HL-60/S4 treated with retinoic acid at 250 ng/mL for 4 days and 3 days (cell line): Measurements from ENCODE around the gene AP1B1.

Experiments
- in situ Hi-C: fragments of 300-500 bp; cut with MboI; formaldehyde crosslinking; loops from 2 replicates; pipeline ENCODE4 v1.7.0; 2022; ENCODE audit warnings: low sequenced_read_pairs

The AP1B1 gene

GRCh38 chr22:29302681-29303465 is 85.5 kb downstream of the AP1B1 start:
- in situ Hi-C loops: no loop called here

GRCh38 chr22:29302402-29302680 is 86.0 kb downstream of the AP1B1 start:
- in situ Hi-C loops: no loop called here

GRCh38 chr22:29301716-29302401 is 86.5 kb downstream of the AP1B1 start:
- in situ Hi-C loops: no loop called here

GRCh38 chr22:29300807-29301601 is 87.4 kb downstream of the AP1B1 start:
- in situ Hi-C loops: no loop called here

GRCh38 chr22:29300467-29300806 is 87.9 kb downstream of the AP1B1 start:
- in situ Hi-C loops: no loop called here

GRCh38 chr22:29299136-29299900 is 89.1 kb downstream of the AP1B1 start:
- in situ Hi-C loops: no loop called here

GRCh38 chr22:29298641-29299040 is 89.7 kb downstream of the AP1B1 start:
- in situ Hi-C loops: no loop called here

- in situ Hi-C loops: no loop called here
Observed at GRCh38 chr22:29292379-29292778, 96.0 kb downstream of the AP1B1 start.

- in situ Hi-C loops: no loop called here
Observed at GRCh38 chr22:29291215-29291614, 97.2 kb downstream of the AP1B1 start.

- in situ Hi-C loops: no loop called here
Observed at GRCh38 chr22:29290061-29290460, 98.3 kb downstream of the AP1B1 start.

- in situ Hi-C loops: no loop called here
Observed at GRCh38 chr22:29288837-29289236, 99.5 kb downstream of the AP1B1 start.

GRCh38 chr22:29284196-29284595 is 104.2 kb downstream of the AP1B1 start:
- in situ Hi-C loops: no loop called here

GRCh38 chr22:29277927-29278326 is 110.4 kb downstream of the AP1B1 start:
- in situ Hi-C loops: no loop called here
